Psoas muscle (tissue), 8 donors: ENCODE data around the gene MEFV. TPM values are rescaled to one million over a fixed set of nuclear protein-coding genes. Genes with fewer than 3 reads are reported as not detected.

Experiments used
- ATAC-seq, 4 donors: fragments of 200-7000 bp; cut with Tn5 transposase; one replicate each; pipeline ENCODE4 v1.9.1; 2020; ENCODE audit warnings: moderate library complexity in 3 of 4, mild to moderate bottlenecking in 2 of 4
- DNase-seq, 2 donors: peaks; one replicate each; pipeline ENCODE4 v3.0.0-alpha.2; 2020
- H3K27ac ChIP-seq: fragments of 200-600 bp; one replicate; pipeline ENCODE4 v1.8.0; 2022
- H3K27me3 ChIP-seq, 3 donors: fragments of 200-600 bp in 1 of 3; one replicate each; pipeline versions ENCODE4 v1.6.1 to v1.8.0; 2013 to 2022; ENCODE audit warnings: low read length in 2 of 3, mild to moderate bottlenecking in 2 of 3, moderate library complexity in 1 of 3; ENCODE audit not compliant: insufficient read depth in 3 of 3
- H3K36me3 ChIP-seq, 2 donors: fragments of 200-600 bp in 1 of 2; one replicate each; pipeline versions ENCODE4 v1.6.1 to v1.8.0; 2013 to 2022; ENCODE audit warnings: low read depth in 1 of 2, mild to moderate bottlenecking in 1 of 2, moderate library complexity in 1 of 2; ENCODE audit not compliant: insufficient read depth in 1 of 2
- H3K4me1 ChIP-seq: fragments of 200-600 bp; one replicate; pipeline ENCODE4 v1.8.0; 2022
- H3K4me3 ChIP-seq: fragments of 200-600 bp; one replicate; pipeline ENCODE4 v1.8.0; 2022; ENCODE audit warnings: mild to moderate bottlenecking
- H3K9me3 ChIP-seq: fragments of 200-600 bp; one replicate; pipeline ENCODE4 v1.8.0; 2022
- CTCF ChIP-seq: fragments of 200-600 bp; IDR thresholded peaks from one replicate; pipeline ENCODE4 v1.8.0; 2022; ENCODE audit warnings: antibody characterized with exemption
- WGBS, 3 donors: extraction: QIAGEN DNeasy Blood & Tissue Kit; methylation state at CpG; one replicate each; pipeline versions ENCODE4 v1.1.6 to v1.1.7; 2013; 5-methylcytosine and 5-hydroxymethylcytosine counted together
- intact Hi-C, 2 donors: fragments of 100-400 bp; cut with DNase I; formaldehyde crosslinking; loops; one replicate each; pipeline versions ENCODE4 v1.11.0 to v1.14.2; 2022
- polyA plus RNA-seq, 3 donors: library from polyadenylated mRNA; stranded (reverse); fragments of 200-250 nt; gene quantifications; one replicate each; pipeline ENCODE4 v1.2.3, GENCODE V29; 2013
- total RNA-seq, 4 donors: library from RNA; stranded (reverse); fragmentation: NEBNext Ultra II Directional in 2 of 4; extraction: Animal tissue kit (Norgen Biotek cat#: 25700) in 2 of 4; gene quantifications; one replicate each; pipeline versions ENCODE4 v1.2.1 to v1.2.4, GENCODE V29; 2021 to 2023
- donor health status: healthy with polysubstance abuse.
- donor health status: DM: no; HTN: no; CAD: no; lungs with moderate emphysema.
- donor health status: Bipolar disorder and iron deficiency.
- donor health status: healthy.
- donor health status: DM: yes; HTN: yes; CAD: no.
- donor health status: DM: no; HTN: no; CAD: no.
- donor health status: DM: no; HTN: no; CAD: no.
- donor health status: DM: yes; HTN: yes; CAD: no.

MEFV gene
- total and polyA plus RNA-seq, 7 donors = 0.07 to 0.81 (median 0.24) TPM

- Histone ChIP-seq H3K36me3 (peaks cover 22 to 34% of the 10 kb centered on the region in 2 donors), H3K27ac (no peak overlapping the region), H3K4me1 (no peaks in the 10 kb centered on the region), H3K27me3 (no peaks in the 10 kb centered on the region), H3K9me3 (peaks cover 69% of the 10 kb centered on the region), H3K4me3 (no peak overlapping the region)
- WGBS, 3 donors = 85 to 90% (median 89%) methylated on average over 10 of the region's 10 CpGs
- no peak for TF ChIP-seq CTCF
- intact Hi-C loops = no loop called here
- DNase-seq (no peak), ATAC-seq (no peak)
These were observed 35.6 kb downstream of the MEFV start for GRCh38 chr16:3220839-3221238.

GRCh38 chr16:3216263-3216640 lies 40.2 kb downstream of the MEFV start:
- 42 to 53% (median 48%) methylated on average over 3 of the region's 3 CpGs for WGBS, 3 donors
- no peaks in the 10 kb centered on the region for H3K36me3 ChIP-seq
- no peak for ATAC-seq
- intact Hi-C loops = no loop called here
- H3K4me3 ChIP-seq = no peak overlapping the region
- no peaks in the 10 kb centered on the region for H3K4me1 ChIP-seq
- TF ChIP-seq CTCF = no peak
- H3K9me3 ChIP-seq = peaks cover 25% of the 10 kb centered on the region
- H3K27ac ChIP-seq = no peak overlapping the region
- DNase-seq = no peak
- H3K27me3 ChIP-seq = peaks cover 0 to 4% (median 0%) of the 10 kb centered on the region in 3 donors

GRCh38 chr16:3215601-3216262 lies 40.7 kb downstream of the MEFV start:
- no peak for DNase-seq
- WGBS, 3 donors = 74 to 79% (median 76%) methylated on average over 11 of the region's 11 CpGs
- no peak for ATAC-seq
- no peak for TF ChIP-seq CTCF
- Histone ChIP-seq H3K27ac (no peak overlapping the region), H3K4me1 (no peaks in the 10 kb centered on the region), H3K4me3 (no peak overlapping the region), H3K27me3 (peaks cover 0 to 4% (median 0%) of the 10 kb centered on the region in 3 donors), H3K36me3 (no peaks in the 10 kb centered on the region), H3K9me3 (peaks cover 20% of the 10 kb centered on the region)
- intact Hi-C loops = no loop called here

- intact Hi-C loops = no loop called here
- peaks cover 0 to 4% (median 0%) of the 10 kb centered on the region in 3 donors for H3K27me3 ChIP-seq
- H3K9me3 ChIP-seq = peaks cover 13% of the 10 kb centered on the region
- 36 to 40% (median 37%) methylated on average over 7 of the region's 7 CpGs for WGBS, 3 donors
- TF ChIP-seq CTCF = no peak
- no peak overlapping the region for H3K4me3 ChIP-seq
- no peaks in the 10 kb centered on the region for H3K36me3 ChIP-seq
- no peaks in the 10 kb centered on the region for H3K4me1 ChIP-seq
- no peak for ATAC-seq
- no peak for DNase-seq
- no peak overlapping the region for H3K27ac ChIP-seq
These were observed 41.4 kb downstream of the MEFV start for GRCh38 chr16:3214904-3215600.
